HG03354 (cell line): ENCODE measurements around the gene SOX14.

Source experiments
- ATAC-seq: cut with Tn5 transposase; IDR thresholded peaks from one replicate; pipeline ENCODE4 v1.9.1; 2021; ENCODE audit warnings: mild to moderate bottlenecking; ENCODE audit not compliant: unreplicated experiment, poor library complexity, severe bottlenecking

SOX14 gene

DNA sequence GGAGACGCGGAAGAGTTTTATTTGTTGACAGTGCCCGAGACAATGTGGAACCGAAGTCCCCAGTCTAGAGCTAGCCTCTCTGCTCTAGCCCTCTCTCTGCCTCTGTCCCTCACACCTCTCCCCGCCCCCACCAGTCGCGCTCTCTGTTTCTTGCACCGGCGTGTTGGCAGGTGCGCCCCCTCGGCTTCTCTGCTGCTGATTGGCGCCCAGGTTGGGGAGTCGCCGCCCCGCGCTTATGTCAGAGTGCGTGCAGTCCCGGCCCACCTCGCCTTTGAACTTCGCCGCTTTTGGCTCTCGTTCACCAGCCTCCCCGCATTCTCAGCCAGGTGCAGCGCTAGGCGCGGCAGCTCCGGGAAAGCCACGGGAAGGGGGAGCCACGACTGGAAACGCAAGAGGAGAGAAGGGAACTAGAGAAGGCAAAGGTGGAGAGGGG lies at the start of gene SOX14:
Gene SOX14 (plus strand): TSS at position 315 of the 433 bp plus-strand sequence. CDS start 470 bp downstream, outside the sequence.
- no peak for ATAC-seq

DNA sequence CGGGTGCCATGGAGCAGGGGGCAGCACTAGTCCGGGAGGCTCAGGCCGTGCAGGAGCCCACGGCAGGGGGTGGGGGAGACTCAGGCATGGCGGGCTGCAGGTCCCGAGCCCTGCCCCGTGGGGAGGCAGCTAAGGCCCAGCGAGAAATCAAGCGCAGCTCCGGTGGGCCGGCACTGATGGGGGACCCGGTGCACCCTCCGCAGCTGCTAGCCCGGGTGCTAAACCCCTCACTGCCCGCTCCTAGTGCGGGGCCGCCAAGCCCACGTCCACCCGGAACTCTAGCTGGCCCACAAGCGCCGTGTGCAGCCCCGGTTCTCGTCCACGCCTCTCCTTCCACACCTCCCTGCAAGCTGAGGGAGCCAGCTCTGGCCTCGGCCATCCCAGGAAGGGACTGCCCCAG lies 49.6 kb upstream of the SOX14 start:
- ATAC-seq: no peak

DNA sequence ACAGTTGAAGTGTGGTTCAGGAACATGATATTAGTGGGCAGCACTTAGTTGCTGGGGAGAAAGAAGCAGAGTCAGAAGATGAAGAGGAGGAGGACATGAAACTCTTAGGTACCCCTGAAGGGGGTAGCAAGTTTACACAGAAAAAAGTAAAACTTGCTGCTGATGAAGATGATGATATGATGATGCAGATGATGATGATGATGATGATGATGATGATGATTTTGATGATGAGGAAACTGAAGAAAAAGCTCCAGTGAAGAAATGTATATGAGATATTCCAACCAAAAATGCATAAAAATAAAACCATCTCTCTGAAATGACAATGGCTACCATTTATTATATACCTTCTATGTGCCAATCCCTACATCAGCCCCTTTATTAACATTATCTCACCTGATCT lies 39.9 kb upstream of the SOX14 start:
- ATAC-seq: no peak

DNA sequence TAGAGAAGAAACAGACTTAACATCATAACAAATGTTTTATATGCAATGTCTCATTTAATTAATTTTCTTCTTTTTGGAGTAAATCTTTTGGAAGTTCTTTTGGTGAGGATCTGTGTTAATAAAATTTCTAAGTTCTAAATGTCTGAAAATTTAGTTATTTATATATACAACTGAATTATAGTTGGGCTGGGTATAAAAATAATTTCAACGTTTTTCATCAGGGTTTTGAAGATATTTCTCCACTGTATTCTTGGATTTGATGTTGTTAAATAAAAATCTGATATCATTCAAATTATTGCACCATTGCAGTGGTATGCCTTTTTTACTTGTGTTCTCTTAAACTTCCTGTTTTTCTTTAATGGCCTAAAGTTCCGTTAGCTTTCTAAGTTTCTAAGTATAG lies 26.9 kb upstream of the SOX14 start:
- no peak for ATAC-seq

DNA sequence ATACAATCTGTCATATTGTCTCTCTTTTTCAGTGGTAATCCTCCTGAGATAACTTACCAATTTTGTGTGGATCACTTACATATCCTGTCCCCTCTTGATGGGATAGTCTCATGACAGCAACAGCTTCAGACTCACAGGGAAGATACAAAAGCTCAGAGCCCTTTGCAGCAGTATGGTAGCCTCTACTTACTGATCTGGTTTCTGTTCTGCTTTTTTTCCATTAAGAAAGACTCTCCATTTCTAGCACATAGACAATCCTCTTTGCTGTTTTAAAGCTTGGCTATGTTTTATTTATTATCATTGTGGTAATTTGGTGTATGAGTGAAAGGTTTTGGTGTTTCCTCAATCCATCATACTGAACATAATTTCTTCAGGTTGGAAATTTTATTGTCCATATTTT lies 25.4 kb upstream of the SOX14 start:
- no peak for ATAC-seq

DNA sequence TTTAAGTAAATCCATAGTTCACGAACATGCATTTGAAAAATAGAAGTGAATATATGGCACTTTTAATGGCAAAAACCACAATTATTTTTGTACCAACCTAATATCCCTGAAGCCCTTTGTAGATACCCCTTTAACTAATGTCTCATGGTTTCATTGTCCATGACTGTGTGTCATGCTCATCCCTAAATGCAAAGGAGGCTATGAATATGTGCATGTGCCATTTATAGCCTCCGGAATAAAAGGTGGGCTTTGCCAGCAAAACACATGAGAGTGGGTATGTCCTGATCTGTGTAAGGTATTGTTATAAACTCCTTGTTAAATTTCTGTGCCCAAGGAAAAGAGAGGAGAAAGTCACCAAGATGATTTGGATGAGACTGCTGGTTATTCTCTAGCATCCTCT lies 20.5 kb upstream of the SOX14 start:
- ATAC-seq: no peak

DNA sequence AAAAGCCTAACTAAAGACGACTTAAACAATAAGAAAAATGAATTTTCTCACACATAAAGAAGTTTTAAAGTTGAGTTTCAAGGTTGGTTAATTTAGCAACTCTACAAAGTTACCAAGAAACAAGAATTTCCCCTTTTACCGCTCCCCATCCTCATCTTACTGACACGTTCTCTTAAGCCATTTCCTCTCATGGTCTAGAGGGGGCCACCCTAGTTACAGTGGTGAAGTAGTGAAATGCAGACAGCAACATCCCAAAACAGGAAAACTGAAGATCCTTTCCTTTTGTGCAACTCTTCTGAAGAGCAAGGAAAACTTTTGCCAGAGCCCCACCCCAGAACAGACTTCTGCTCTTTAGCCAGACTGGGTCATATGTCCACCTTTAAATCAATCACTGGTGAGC lies 17.3 kb upstream of the SOX14 start:
- ATAC-seq: no peak

DNA sequence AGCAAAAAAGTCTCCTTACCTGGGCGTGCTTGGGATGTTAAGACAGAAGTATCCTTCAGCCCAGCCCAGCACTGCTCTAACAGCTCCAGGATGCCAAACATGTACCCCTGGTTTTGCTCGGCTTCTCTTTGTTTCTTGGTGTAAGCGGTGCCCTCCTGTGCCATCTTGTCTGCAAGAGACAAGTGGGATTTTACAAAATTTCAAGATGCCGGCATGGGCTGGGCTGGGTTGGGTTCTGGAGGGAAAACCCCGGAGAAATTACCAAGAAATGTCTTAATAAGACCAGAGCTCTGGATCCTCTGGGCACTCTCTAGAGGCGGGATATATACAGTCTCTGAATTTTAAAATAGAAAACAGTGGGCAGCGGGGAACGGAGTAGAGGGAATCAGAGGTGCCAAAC lies 4.6 kb upstream of the SOX14 start:
- no peak for ATAC-seq

DNA sequence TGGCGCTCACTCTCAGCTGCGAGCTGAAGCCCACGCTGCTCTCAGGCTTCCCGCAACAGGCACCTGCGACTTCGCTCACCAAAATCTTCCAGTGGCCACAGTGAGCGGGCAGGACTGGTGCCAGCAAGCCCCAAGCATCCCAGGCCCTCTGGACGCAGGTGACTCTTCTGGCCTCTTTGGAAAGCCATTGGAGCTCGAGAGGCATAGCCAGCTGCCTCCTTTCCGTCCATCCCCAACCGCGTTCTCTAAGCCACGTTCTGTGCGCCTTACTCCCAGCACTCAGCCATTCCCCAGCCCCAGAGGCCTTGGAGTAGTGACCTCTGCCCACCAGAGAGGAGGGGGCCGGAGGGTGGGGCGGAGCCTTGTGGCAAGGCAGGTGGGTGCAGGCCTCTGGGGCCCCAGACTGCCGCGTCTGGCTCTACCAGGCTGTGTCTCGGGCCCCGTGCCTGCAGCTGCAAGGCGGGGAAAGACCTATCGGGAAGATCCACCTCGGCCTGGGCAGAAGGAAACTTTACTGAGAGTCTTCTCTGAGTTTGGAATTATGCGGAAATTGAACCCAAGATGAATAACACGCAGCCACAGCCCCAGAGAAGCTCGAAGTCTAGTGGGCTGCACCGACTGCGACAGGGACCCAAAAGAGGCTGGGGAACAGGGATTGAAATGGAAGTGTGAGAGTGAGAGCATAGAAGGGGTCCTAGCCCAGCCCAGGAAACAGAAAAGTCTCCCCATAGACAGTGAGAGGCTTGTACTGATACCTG lies 3.6 kb upstream of the SOX14 start:
- no peak for ATAC-seq

DNA sequence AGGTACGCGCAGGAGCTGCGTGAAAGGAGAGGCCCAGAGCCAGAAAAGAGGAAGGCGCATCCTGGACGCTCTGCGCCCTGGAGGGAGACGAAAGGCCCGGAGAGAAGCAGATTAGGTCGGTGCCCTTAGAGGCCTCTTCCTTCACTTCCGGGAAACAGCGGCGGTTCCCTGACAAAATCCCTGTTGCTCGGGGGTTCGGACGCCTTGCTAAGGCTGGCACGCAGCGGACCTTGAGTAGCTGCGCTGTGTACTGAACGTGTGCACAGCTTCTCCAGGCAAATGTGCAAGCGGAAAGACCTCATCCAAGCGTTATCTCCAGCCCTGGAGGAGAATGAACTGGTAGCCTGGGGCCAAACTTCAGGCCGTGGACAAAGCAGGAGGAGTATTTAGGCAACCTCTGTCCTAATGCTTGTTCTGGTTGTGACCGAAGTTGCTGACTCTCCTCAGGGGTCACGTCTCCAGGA lies 3.0 kb upstream of the SOX14 start:
- ATAC-seq: no peak

DNA sequence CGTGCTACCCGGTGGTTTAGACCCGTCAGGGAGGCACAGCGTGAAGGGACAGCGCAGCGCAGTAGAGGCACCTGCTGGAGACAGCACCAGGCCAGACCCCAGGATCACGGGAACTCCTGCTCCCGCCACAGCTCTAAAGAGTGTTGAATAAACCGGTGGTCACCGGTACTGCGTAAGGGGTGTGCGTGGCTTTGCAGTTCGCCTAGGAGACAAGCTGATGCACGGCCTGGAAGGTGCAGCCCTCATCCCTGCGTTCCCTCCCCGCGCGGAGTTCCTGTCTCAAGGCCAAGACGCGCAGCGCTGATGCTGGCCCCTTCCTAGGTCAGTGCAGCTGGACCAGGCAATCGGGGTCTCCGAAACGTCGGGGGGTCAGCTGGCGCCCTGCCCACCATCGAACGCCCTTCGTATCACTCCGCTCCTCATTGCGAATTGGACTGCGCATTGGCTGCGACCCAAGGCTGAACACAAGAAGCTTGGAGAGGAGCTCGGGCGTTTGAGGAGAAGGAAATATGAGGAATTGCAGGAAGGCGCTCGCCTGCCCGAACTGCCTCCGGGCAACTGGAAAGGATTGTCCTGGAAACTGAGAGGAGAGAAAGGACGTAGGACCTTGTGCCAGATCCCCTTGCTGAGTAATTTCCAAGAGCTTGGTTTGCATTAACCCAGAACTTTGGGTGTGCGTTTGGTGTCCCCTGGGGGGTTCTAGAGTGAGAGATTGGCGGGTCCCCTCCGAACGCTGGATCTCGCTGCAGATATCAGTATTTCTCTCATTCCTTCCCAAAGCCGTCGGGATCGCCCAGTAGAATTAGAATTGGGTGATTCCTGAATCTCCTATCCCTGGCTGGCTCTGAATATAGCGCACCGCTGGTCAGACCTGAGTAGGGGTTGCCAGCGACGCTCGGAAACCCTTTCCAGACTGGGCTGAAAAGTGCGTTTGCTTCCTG lies 2.3 kb upstream of the SOX14 start:
- ATAC-seq: no peak

DNA sequence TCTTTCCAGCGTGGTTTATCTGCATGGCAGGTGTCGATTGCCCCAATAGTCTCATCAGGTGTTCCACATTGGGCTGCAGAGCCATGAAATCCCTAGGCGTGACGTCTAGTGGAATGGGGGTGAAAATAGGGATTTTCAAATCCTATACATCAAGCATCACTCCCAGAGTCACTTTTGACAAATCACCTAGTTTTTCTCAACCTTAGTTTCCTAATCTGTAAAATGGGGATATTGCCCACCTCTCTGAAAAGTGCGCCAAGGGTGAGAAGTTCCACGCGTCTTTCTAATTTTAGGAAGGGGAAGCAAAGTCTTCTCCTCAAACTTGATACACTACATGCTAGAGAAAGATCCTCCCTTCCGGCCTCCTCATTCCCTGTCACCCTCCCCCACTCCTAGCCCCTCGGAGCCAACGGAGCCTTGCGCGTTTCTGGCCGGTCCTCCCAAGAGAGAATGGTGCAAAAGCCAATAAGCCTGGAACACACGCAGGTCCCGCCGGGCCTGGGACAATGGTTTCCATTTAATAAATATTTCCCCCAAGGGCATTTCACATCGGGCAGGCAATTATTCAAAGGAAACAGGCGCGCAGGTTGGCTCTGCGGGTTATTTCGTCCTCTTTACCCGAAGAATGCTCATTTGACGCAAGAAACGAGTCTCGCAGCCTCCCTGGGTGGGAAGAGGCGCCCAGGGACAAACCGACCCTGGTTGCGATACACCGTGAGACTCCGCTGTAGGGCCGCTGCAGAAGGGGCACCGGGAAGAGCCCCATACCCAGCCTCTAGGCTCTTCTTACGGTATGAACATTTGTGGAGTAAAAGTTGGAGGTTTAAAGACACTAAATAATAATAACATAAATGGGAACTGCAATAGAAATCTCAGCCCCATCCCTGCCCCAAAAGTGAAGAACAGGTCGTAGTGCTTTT lies 1.2 kb upstream of the SOX14 start:
- ATAC-seq: no peak

DNA sequence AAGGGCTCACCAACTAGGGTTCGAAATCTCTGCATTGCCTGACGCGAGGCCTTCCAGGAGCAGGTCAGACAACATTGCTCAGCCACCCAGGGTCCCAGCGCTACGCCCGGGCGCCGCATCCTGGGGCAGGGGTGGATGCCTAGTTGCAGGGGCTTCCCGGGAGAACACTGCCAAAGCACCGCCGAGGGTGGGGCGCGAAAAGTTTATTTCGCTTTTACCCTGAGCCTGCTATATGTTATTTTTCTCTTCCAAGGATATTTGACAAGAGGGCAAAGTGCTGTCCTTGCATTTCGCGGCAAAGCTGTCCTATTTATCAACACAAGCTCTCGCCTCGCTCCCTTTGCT lies 549 bp upstream of the SOX14 start:
- no peak for ATAC-seq

DNA sequence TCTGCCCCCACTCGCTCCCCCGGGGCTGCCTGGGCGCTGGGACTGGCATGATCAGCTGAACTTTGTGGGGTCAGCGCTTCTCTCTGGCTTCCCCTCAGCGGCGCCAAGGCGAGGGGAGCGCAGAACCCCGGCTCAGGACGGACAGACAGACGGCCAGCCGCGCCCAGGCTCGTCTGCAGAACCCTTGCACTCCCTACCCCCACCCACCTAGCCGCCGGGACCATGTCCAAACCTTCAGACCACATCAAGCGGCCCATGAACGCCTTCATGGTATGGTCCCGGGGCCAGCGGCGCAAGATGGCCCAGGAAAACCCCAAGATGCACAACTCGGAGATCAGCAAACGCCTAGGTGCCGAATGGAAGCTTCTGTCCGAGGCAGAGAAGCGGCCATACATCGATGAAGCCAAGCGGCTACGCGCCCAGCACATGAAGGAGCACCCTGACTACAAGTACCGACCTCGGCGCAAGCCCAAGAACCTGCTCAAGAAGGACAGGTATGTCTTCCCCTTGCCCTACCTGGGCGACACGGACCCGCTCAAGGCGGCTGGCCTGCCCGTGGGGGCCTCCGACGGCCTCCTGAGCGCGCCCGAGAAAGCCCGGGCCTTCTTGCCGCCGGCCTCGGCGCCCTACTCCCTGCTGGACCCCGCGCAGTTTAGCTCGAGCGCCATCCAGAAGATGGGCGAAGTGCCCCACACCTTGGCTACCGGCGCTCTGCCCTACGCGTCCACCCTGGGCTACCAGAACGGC lies 621 bp downstream of the SOX14 start:
- no peak for ATAC-seq

DNA sequence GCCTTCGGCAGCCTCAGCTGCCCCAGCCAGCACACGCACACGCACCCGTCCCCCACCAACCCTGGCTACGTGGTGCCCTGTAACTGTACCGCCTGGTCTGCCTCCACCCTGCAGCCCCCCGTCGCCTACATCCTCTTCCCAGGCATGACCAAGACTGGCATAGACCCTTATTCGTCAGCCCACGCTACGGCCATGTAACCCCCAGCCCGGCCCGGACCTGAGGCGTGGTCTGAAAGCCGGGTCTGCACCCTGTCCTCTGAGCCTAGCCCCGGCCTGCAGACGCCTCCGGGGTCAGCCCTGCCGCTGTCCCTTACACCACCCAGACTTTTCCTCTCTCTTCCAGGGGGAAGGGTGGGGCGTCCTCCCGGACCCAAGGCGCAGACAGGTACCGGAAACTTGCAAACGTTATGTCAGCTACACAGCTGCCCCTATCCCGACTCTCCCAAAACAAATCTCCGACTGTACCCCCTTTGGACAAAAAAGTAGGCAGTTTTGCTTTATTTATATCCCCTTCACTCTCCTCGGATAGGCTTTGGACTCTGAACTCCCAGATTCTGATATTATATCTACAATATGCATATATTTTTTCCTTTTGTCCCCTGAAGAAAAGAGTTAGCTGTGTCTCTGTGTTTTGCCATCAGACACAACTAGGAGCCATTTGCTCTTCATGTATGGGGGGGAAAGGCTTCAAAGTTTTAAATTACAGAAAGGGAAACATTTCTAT lies 1.4 kb downstream of the SOX14 start:
- ATAC-seq: no peak

DNA sequence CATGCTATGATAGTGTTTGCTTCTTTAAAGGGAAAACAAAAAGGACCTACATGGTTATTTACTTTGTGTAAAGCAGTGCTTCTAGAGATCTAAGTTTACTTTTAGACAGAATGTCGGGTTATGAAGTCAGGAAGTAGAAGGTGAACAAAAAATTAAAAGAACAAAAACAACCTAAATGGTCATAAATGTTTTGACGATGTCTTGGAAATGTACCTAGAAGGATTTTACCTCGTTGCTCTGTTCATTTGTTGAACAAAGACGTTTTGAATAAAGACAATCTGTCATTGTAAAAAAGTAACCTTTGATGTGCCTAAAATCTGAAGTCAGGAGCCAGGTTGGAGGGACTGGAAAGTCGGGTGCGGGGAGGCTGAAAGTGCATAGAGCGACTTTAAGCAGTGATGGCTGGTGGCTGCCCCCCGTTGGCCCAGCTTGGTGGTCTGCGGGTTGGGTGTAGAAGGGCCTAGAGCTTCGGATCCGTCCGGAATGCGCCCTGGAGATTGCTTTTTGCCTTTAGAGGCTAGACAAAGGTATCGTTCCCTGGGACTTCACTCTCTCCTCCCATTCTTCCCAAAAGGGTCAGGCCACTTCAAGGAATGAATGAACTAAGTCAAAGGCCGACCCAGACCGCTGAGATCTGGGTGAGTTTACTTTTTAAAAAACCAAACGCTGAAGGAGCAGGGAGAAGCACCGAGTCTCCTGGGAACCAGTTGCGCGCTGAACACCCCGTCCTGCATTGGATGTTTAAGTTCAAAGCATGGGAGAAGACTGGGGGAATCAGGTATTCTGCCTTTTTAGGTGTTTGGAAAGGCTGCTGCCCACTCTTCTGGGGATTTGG lies 2.1 kb downstream of the SOX14 start:
- no peak for ATAC-seq

DNA sequence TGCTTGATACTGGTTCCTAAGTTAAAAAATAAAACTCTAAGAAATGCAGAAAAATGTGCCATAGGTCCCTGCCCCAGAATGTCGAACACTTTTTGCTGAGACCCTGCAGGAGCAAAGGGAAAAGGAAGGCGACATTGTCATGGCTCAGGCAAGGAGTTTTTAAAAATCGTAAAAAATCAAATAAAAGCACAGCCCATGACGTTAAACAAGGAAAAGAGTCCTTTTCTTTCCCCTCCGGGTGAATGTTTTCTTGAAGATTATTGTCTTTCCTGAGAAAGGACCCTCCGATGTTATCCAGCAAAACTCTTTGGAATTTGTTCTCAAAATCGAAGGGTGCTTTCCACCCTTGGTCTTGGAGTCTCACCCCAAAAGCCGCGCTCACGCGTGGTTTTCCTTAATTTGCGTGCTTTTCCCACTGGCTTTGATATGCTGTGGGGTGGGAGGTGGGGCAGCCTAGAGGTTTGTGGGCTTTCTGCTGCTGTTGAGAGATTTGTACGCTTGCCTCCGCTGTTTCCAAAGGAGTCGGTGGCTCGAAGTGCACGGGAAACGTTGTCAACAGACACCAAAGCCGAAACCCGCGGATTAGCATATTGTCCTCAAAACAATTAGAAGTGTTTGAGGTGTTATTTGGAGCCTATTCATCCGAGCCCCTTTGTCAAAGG lies 2.9 kb downstream of the SOX14 start:
- no peak for ATAC-seq
